Nephron (organoid): ENCODE data around the gene KRTAP9-4.
"Not testable (repeated sequence)": the region's sequence is repeated elsewhere in the genome, so short reads cannot be mapped to it uniquely, and the experiment has no call there.

Experiments used
- H3K27ac Mint-ChIP-seq, 3 experiments: 2 replicates each; pipeline ENCODE4 v1.8.0; 2020; ENCODE audit warnings: mixed read lengths in 3 of 3, mild to moderate bottlenecking in 2 of 3, moderate library complexity in 1 of 3
- H3K27me3 Mint-ChIP-seq: 2 replicates; pipeline ENCODE4 v1.8.0; 2021; ENCODE audit warnings: low read depth, mild to moderate bottlenecking, moderate library complexity, mixed read lengths
- H3K36me3 Mint-ChIP-seq: 2 replicates; pipeline ENCODE4 v1.8.0; 2020; ENCODE audit warnings: low read depth, mixed read lengths
- H3K4me1 Mint-ChIP-seq: 2 replicates; pipeline ENCODE4 v1.8.0; 2020; ENCODE audit warnings: mixed read lengths
- H3K4me3 Mint-ChIP-seq, 3 experiments: 2 replicates each; pipeline ENCODE4 v1.8.0; 2020; ENCODE audit warnings: mild to moderate bottlenecking in 3 of 3, mixed read lengths in 3 of 3, moderate library complexity in 2 of 3
- H3K9me3 Mint-ChIP-seq: 2 replicates; pipeline ENCODE4 v1.8.0; 2020; ENCODE audit warnings: mixed read lengths
- TF ChIP-seq, protein P1 (sequence below), 3 experiments: fragments of 200-600 bp; sonication (generic); IDR thresholded peaks; one replicate each; pipeline ENCODE4 v1.5.0; 2021; ENCODE audit warnings: antibody characterized with exemption in 3 of 3; ENCODE audit not compliant: unreplicated experiment in 3 of 3

The KRTAP9-4 gene

GRCh38 chr17:41254861-41255260 lies 5.4 kb downstream of the KRTAP9-4 start:
- H3K4me1 Mint-ChIP-seq: no peaks in the 10 kb centered on the region
- H3K36me3 Mint-ChIP-seq: no peaks in the 10 kb centered on the region
- no peak overlapping the region for H3K27ac Mint-ChIP-seq
- H3K4me3 Mint-ChIP-seq: no peak overlapping the region
- TF ChIP-seq, protein P1, sequence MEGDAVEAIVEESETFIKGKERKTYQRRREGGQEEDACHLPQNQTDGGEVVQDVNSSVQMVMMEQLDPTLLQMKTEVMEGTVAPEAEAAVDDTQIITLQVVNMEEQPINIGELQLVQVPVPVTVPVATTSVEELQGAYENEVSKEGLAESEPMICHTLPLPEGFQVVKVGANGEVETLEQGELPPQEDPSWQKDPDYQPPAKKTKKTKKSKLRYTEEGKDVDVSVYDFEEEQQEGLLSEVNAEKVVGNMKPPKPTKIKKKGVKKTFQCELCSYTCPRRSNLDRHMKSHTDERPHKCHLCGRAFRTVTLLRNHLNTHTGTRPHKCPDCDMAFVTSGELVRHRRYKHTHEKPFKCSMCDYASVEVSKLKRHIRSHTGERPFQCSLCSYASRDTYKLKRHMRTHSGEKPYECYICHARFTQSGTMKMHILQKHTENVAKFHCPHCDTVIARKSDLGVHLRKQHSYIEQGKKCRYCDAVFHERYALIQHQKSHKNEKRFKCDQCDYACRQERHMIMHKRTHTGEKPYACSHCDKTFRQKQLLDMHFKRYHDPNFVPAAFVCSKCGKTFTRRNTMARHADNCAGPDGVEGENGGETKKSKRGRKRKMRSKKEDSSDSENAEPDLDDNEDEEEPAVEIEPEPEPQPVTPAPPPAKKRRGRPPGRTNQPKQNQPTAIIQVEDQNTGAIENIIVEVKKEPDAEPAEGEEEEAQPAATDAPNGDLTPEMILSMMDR (IDR thresholded peaks at IDR 0.05; ENCODE audit: unreplicated experiment in 3 of 3): no peak
- peaks cover 75% of the 10 kb centered on the region for H3K27me3 Mint-ChIP-seq
- H3K9me3 Mint-ChIP-seq: no peaks in the 10 kb centered on the region

DNA sequence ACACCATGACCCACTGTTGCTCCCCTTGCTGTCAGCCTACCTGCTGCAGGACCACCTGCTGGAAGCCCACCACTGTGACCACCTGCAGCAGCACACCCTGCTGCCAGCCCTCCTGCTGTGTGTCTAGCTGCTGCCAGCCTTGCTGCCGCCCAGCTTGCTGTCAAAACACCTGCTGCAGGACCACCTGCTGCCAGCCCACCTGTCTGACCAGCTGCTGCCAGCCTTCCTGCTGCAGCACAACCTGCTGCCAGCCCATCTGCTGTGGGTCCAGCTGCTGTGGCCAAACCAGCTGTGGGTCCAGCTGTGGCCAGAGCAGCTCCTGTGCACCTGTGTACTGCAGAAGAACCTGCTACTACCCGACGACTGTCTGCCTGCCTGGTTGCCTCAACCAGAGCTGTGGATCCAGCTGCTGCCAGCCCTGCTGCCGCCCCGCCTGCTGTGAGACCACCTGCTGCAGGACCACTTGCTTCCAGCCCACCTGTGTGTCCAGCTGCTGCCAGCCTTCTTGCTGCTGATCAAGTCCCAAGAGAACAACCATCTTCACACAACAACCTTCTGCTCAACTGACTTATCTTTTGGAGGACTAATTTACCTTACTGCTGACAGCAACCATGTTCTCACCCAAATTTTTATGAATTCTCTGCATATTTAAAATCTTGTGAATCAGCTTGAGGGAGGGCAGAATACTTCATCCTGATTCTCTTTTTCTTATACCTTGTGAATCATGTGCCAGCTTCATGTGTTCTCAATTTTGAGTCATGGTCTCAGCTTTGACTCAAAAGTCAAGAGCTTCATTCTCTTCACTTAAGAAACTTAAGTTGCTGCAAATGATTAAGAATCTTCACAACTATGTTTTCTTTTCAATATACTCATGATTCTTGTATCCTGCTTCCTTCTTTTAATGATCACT lies 6.1 kb downstream of the KRTAP9-4 start, which contains the start of gene KRTAP9-9:
KRTAP9-9 (plus strand) TSS at position 4 of the 910 bp plus-strand sequence.
- H3K4me1 Mint-ChIP-seq, H3K4me3 Mint-ChIP-seq, H3K27ac Mint-ChIP-seq, H3K9me3 Mint-ChIP-seq, H3K36me3 Mint-ChIP-seq: not testable (repeated sequence)
- peaks cover 72% of the 10 kb centered on the region for H3K27me3 Mint-ChIP-seq

DNA sequence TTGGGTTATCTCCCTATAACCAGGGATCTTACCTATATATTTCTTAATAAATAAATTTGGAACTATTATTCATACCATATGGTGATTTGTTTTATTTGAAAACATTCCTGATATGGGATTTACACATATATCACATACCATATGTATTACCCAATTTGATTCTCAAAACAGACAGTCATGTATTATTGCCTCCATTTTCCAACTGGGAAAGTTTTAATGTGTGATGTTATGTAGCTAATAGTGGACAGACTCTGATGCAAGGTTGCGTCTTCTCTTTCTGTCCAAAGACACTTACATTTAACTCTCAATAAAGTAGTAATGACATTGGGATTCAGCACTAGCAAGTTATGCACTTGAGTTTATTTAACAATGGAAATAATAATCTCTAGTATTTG lies 6.8 kb downstream of the KRTAP9-4 start:
- Mint-ChIP-seq H3K9me3 (peaks cover 3% of the 10 kb centered on the region), H3K4me1 (no peaks in the 10 kb centered on the region), H3K27ac (no peak overlapping the region), H3K36me3 (no peaks in the 10 kb centered on the region), H3K4me3 (no peak overlapping the region), H3K27me3 (peaks cover 74% of the 10 kb centered on the region)
- TF ChIP-seq, protein P1 (IDR thresholded peaks at IDR 0.05; ENCODE audit: unreplicated experiment in 3 of 3): no peak

- H3K4me3 Mint-ChIP-seq: no peak overlapping the region
- peaks cover 70% of the 10 kb centered on the region for H3K27me3 Mint-ChIP-seq
- H3K9me3 Mint-ChIP-seq: peaks cover 3% of the 10 kb centered on the region
- TF ChIP-seq, protein P1 (IDR thresholded peaks at IDR 0.05; ENCODE audit: unreplicated experiment in 3 of 3): no peak
- no peaks in the 10 kb centered on the region for H3K36me3 Mint-ChIP-seq
- H3K4me1 Mint-ChIP-seq: no peaks in the 10 kb centered on the region
- H3K27ac Mint-ChIP-seq: no peak overlapping the region
These were observed 8.9 kb downstream of the KRTAP9-4 start for GRCh38 chr17:41258406-41258805.

GRCh38 chr17:41263212-41263611 lies 13.7 kb downstream of the KRTAP9-4 start:
- Mint-ChIP-seq H3K27ac (no peak overlapping the region), H3K4me3 (no peak overlapping the region), H3K9me3 (peaks cover 3% of the 10 kb centered on the region), H3K4me1 (no peaks in the 10 kb centered on the region), H3K27me3 (peaks cover 50% of the 10 kb centered on the region), H3K36me3 (no peaks in the 10 kb centered on the region)
- TF ChIP-seq, protein P1 (IDR thresholded peaks at IDR 0.05; ENCODE audit: unreplicated experiment in 3 of 3): no peak

- TF ChIP-seq, protein P1 (IDR thresholded peaks at IDR 0.05; ENCODE audit: unreplicated experiment in 3 of 3): no peak
- Mint-ChIP-seq H3K4me3 (no peak overlapping the region), H3K27ac (no peak overlapping the region), H3K27me3 (peaks cover 37% of the 10 kb centered on the region), H3K4me1 (no peaks in the 10 kb centered on the region), H3K9me3 (peaks cover 3% of the 10 kb centered on the region), H3K36me3 (no peaks in the 10 kb centered on the region)
These were observed 15.1 kb downstream of the KRTAP9-4 start for GRCh38 chr17:41264599-41264998.
